SU-DHL-6 (cell line): Measurements from ENCODE around the gene AQR.

Experiments used
- EZH2phosphoT487 ChIP-seq: fragments of 200-600 bp; sonication (generic), shearing (Covaris generic); conservative IDR thresholded peaks from 2 replicates; pipeline ENCODE4 v1.6.1; 2018; ENCODE audit warnings: mild to moderate bottlenecking, antibody characterized with exemption, low read length, moderate library complexity, mixed read lengths
- TF ChIP-seq, protein P1 (sequence below): fragments of 200-600 bp; sonication (generic); IDR thresholded peaks from one replicate; pipeline ENCODE4 v1.5.1; 2017; ENCODE audit warnings: antibody characterized with exemption, mild to moderate bottlenecking, low read length, moderate library complexity; ENCODE audit not compliant: insufficient read depth, poor library complexity, severe bottlenecking

DNA sequence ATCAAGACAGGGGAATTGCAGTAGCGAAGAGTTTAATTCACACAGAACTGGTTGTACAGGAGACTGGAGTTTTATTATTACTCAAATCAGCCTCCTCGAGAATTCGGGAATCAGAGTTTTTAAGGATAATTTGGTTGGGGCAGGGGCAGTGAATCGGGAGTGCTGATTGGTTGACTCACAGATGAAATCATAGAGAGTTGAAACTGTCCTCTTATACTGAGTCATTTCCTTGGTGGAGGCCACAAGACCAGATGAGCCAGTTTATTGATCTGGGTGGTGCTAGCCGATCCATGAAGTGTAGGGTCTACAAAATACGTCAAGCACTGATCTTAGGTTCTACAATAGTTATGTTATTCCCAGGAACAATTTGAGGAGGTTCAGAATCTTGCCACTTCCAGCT is 23.9 kb upstream of the AQR start:
- TF ChIP-seq, protein P1, sequence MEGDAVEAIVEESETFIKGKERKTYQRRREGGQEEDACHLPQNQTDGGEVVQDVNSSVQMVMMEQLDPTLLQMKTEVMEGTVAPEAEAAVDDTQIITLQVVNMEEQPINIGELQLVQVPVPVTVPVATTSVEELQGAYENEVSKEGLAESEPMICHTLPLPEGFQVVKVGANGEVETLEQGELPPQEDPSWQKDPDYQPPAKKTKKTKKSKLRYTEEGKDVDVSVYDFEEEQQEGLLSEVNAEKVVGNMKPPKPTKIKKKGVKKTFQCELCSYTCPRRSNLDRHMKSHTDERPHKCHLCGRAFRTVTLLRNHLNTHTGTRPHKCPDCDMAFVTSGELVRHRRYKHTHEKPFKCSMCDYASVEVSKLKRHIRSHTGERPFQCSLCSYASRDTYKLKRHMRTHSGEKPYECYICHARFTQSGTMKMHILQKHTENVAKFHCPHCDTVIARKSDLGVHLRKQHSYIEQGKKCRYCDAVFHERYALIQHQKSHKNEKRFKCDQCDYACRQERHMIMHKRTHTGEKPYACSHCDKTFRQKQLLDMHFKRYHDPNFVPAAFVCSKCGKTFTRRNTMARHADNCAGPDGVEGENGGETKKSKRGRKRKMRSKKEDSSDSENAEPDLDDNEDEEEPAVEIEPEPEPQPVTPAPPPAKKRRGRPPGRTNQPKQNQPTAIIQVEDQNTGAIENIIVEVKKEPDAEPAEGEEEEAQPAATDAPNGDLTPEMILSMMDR: no peak
- TF ChIP-seq EZH2phosphoT487: no peak
